ENCODE measurements around the gene AMELX.

Gene AMELX

GRCh38 chrX:11311706-11312105, 18.5 kb downstream of the AMELX start:
- no peak for DNase-seq

- no peak for DNase-seq
Observed at GRCh38 chrX:11319806-11320520, 26.8 kb downstream of the AMELX start.

GRCh38 chrX:11321986-11322385, 28.8 kb downstream of the AMELX start:
- DNase-seq, result no peak

- DNase-seq, result no peak
Observed at GRCh38 chrX:11328134-11328533, 34.9 kb downstream of the AMELX start.

GRCh38 chrX:11329021-11329420, 35.8 kb downstream of the AMELX start:
- DNase-seq, result no peak

- no peak for DNase-seq
Observed at GRCh38 chrX:11331788-11332187, 38.6 kb downstream of the AMELX start.

- no peak for DNase-seq
Observed at GRCh38 chrX:11334165-11334564, 41.0 kb downstream of the AMELX start.

GRCh38 chrX:11336201-11336600, 43.0 kb downstream of the AMELX start:
- no peak for DNase-seq

- DNase-seq, result no peak
Observed at GRCh38 chrX:11337292-11338009, 44.2 kb downstream of the AMELX start.

- DNase-seq, result no peak
Observed at GRCh38 chrX:11341274-11342201, 48.3 kb downstream of the AMELX start.

- no peak for DNase-seq
Observed at GRCh38 chrX:11342673-11343072, 49.5 kb downstream of the AMELX start.

GRCh38 chrX:11346121-11346682, 53.0 kb downstream of the AMELX start:
- no peak for DNase-seq

GRCh38 chrX:11347300-11347699, 54.1 kb downstream of the AMELX start:
- DNase-seq, result no peak

GRCh38 chrX:11349020-11349419, 55.8 kb downstream of the AMELX start:
- DNase-seq, result no peak

GRCh38 chrX:11349661-11350337, 56.6 kb downstream of the AMELX start:
- DNase-seq, result no peak
